GM19455 (cell line): ENCODE measurements around the gene SMG1.
"Not testable (repeated sequence)": the region's sequence is repeated elsewhere in the genome, so short reads cannot be mapped to it uniquely, and the experiment has no call there.

ENCODE experiments used
- ATAC-seq: cut with Tn5 transposase; IDR thresholded peaks from one replicate; pipeline ENCODE4 v1.9.1; 2021; ENCODE audit not compliant: unreplicated experiment

The SMG1 gene

DNA sequence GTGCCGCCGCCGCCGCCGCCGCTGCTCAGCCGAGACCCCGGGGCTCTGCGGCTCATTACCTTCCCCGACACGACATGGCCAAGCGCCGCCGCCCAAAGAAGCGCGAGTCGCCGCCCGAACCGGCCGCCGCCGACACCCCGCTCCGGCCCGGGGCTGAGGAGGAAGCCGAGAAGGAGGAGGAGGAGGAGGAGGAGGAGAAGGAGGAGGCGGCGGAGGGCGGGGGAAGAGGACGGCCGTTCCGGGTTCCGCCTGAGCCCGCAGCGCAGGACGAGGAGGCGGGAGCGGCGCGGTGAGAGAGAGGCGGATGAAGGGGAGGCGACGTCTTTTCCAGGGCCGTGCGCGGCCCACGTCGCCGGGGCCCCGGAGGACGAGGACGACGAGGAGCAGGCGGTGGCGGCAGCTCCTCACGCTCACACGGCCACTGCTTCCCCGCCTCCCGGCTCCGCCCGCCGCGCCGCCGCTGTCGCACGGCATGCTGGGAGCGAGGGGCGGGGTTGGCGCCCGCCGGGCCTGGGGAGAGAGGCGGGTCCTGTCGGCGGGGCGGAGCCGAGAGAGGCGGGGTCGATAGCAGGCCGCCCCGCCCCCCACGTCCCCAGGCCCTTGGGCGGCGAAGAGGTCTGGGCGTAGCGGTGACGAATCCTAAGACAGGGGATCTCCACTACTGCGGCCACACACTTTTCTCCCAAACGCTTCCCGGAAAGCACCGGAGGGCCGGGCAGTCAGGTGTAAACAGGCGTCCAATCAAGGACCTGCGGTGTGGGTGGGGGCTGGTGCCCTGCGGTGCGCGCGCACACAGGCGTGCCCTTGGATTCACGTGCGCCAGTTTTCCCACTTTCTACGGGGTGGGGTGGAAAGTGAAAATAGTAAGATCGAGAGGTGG, at the start of gene SMG1:
SMG1 (minus strand) TSS at position 423 of the 880 bp plus-strand sequence; CDS start at position 56, 367 bp downstream.
- peak; percentile 81 for ATAC-seq

DNA sequence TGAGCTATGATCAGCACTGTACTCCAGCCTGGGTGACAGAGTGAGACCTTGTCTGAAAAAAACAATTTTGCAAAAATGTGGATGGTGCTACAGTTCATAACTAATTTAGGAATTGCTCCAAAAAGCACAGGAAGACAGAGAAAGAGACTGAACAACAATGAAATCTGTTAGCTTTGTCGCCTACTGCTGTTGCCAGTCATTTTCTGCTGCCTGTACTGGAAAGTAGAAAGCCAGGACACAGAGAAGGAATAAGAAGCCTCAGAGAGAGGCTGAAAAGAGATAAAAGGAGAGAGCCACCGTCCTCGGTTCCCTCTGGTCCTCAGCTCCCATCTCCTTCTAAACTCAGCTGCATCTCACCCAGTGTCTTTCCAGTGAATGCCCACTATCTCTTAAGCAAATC, 48.9 kb upstream of the SMG1 start:
- ATAC-seq: no peak

DNA sequence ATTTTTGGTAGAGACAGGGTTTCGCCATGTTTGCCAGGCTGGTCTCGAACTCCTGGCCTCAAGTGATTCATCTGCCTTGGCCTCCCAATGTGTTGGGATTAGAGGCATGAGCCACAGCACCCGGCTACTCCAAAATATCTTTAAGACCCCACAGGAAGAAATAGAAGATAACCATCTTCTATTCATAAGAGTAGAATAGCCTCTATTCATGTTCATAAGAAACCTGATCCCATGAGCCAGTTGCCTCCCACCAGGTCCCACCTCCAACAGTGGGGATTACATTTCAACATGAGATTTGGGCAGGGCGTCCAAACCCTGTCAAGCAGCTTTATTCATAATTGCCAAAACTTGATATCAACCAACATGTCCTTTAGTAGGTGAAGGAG, 43.6 kb upstream of the SMG1 start:
- no peak for ATAC-seq

DNA sequence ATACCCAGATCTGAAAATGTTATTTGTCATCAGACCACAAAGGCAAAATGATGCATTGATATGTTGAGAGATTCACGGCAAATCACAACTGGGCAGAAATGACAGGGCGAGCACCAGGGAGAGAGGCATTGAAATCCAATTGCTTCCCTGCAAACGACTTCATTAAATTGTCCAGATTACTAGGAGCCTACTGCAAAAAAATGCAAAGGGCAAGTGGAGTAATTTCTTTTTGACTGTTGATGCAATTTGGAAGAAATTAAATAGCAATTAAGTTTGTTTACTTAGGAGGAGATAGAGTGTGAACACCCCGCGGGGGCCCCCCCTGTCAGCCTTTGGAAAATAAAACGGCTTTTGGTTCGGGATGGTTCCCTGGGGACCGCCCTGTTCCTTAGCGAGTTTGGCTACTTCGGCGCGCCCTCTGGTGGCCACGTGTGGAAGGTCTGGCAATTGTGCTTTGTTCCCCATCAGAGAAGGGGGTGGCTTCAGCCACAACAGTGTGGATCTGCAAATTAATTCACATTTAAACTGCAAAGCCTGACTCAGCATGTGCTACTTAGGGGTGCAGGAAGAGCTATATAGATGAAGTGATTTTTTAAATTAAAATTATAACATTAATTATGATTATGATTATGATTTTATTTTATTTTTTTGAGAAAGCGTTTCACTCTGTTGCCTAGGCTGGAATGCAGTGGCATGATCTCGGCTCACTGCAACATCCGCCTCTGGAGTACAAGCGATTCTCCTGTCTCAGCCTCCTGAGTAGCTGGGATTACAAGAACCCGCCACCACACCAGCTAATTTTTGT, 43.0 kb upstream of the SMG1 start:
- ATAC-seq: no peak

DNA sequence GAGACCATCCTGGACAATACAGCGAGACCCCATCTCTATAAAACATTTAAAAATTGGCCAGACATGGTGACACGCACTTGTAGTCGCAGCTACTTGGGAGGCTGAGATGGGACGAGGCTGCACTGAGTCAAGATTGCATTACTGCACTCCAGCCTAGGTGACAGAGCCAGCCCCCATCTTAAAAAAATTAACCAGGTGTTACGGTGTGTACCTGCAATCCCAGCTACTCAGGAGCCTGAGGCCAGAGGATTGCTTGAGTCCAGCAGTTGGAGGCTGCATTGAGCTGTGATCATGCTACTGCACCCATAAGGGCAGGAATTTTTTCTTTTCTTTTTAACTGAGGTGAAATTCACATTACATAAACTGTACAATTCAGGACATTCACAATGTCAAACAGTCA, 40.6 kb upstream of the SMG1 start:
- no peak for ATAC-seq

DNA sequence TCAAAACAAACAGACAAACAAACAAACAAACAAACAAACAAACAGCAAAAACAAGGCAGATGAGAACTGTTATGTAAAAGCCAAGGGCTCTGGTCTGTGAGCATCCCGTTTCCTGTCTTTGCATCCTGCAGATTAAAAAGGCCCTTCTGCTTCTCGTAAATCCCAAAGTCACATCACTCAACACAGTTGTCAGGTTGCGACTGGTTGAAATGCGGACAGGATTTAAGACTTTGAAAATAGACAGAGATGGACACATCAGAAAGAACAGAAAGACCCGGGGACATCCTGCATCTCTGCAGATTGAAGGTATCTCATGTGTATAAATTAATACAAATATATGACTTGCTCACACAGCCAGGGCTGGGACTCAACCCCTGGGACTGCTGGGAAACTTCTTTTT, 39.3 kb upstream of the SMG1 start:
- ATAC-seq: no peak

DNA sequence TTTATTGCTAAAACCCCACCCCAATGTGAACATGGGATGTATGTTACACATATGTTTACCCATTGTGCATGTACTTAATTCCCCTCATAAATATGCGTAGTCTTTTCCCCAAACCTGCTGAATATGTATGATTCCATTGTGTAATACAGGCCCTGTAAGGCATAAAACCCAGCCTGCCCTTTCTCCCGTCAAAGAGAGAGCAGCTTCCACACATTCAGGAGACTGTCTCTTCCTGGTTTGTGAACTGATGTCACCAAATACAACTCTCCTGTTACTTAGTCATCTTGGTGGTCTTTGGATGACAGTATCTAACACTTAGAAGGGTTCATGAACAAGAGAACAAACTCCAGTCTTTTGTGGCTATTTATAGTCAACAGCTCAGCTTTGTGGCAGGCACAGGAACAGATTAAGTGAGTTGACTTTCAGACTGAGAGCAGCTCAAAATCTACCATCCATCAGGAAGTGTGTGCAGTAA, 32.9 kb upstream of the SMG1 start:
- no peak for ATAC-seq

DNA sequence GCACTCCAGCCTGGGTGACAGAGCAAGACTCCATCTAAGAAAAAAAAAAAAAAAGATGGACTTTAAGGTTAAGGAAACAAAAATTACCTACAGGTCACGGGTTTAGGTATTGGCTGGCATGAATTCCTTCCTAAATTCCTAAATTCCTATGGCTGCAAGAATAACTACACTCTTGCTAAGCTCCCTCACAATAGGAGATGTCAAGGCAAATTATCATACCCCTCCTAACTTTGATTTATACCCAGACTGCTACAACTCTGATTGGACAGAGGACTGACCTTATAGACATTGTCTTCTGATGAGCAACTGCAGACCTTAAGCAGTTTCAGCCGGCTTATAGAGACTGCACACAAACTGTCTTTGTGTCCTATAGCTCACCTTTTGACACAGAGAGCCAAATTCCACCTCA, 32.4 kb upstream of the SMG1 start:
- no peak for ATAC-seq

DNA sequence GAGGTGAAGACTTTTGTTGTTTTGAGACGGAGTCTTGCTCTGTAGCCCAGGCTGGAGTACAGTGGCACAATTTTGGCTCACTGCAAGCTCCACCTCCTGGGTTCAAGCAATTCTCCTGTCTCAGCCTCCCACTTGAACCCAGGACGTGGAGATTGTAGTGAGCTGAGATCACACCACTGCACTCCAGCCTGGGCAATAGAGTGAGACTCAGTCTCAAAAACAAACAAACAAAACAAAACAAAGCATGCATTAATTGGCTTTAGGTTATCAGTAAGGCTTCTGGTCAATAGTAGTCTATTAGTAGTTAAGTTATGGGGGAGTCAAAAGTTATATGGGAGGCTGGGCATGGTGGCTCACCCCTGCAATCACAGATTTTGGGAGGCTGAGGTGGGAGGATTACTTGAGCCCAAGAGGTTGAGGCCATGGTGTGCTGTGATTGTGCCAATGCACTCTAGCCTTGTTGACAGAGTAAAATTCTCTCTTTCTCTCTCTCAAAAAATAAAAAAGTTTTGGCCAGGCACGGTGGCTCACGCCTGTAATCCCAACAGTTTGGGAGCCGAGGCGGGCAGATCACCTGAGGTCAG, 30.5 kb upstream of the SMG1 start:
- ATAC-seq: not testable (repeated sequence)

DNA sequence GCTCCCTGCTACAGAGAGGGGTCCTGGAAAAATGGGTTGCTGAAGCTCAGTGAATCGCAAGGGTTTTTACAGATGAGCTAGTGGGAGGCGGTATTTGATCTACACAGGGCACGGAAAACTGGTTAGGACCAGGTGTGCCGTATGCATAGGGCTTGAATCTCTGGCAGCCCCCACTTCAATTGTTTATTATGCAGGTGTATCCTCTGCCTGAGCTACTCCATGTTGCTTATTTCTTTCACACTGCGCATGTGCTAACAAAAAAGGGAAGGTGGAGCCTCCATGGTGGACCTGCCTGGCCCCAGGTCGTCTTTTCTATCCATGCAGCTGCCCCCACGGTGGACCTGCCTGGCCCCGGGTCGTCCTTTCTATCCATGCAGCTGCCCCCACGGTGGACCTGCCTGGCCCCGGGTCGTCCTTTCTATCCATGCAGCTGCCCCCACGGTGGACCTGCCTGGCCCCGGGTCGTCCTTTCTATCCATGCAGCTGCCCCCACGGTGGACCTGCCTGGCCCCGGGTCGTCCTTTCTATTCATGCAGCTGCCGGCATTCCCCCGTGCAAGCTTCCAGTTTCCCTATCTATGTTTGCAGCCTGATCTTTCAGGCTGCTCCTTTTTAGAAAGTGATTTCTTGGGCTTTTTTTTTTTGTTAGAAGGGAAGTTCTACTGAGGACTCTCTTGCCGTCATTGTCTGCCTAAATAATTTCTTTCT, 29.8 kb upstream of the SMG1 start:
- not testable (repeated sequence) for ATAC-seq

DNA sequence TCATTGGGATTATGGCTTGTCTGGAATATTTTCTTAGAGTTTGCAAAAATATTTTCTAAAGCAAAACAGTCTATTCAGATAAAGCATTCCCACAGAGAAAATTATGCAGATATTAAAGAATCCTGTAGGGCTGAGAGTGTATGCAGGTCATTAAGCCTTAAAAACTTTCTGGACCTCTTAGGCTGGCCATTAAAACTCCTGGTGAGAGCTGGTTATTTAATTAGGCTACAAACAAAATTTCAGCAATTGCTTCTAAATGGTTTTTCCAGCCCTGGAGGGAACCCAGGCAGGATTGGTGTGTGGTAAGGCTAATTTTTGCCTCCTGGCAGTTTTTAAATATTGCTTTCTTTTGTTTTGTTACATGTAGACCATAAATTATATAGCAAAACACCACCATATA, 27.3 kb upstream of the SMG1 start:
- ATAC-seq: no peak

DNA sequence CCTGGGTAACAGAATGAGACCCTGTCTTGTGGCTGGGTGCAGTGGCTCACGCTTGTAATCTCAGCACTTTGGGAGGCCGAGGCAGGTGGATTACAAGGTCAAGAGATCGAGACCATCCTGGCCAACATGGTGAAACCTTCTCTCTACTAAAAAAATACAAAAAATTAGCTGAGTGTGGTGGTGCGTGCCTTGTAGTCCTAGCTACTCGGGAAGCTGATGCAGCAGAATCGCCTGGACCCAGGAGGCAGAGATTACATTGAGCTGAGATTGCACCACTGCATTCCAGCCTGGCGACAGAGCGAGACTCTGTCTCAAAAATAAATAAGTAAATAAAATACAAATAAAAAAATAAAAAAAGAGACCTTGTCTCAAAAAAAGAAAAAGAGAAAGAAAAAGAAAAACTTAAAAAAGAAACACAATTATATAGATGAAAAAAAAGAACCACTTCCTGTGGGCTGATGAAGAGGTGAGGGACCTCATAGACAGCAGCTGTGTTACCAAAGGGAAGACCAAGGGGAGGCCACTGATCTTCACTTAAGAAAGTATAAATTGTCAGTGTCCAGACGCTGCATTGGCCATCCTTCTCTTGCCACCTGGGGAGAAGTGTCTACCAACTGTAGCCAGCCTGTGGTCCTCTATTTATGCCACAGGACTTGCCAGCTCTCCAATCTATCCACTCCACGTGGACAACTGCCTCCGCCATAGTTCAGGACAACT, 24.4 kb upstream of the SMG1 start:
- ATAC-seq: no peak

DNA sequence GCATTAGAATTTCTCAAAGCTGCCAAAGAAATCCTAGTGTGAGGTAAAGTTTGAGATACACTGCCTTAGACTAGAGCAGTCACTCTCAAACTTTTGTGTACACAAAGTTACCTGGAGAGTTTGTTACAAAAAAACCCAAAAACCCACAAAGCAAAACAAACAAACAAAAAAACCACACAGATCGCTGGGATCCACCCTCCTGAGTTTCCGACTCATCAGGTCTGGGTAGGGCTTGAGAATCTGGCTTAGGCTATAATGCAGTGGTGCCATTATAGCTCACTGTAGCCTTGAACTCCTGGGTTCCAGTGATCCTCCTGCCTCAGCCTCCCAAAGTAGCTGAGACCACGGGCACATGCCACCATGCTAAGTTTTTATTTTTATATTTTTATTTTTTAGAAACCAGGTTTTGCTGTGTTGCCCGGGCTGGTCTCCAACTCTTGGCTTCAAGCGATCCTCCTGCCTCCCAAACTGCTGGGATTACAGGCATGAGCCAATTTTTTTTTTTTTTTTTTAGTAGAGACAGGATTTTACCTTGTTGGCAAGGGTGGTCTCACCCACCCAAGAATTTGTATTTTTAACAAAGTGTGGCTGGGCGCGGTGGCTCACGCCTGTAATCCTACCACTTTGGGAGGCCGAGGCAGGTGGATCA, 22.3 kb upstream of the SMG1 start:
- ATAC-seq: no peak

DNA sequence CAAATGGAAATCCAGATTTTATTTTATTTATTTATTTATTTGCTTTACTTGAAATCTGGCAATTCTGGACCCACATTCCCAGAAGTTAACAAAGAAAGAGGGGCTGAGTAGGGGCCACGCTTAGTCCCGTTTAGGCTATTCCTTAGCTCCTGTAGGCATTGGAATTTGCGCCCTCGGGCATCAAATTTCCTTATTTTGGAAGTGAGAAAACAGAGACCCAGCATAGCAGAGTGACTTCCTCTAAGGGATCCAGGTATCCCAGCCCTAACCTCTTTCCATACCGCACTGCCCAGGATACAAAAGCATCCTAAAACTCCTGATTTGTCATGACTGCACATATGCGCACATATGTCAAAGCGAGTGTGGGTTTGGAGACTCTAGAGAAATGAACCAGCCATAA, 19.0 kb upstream of the SMG1 start:
- ATAC-seq: no peak

DNA sequence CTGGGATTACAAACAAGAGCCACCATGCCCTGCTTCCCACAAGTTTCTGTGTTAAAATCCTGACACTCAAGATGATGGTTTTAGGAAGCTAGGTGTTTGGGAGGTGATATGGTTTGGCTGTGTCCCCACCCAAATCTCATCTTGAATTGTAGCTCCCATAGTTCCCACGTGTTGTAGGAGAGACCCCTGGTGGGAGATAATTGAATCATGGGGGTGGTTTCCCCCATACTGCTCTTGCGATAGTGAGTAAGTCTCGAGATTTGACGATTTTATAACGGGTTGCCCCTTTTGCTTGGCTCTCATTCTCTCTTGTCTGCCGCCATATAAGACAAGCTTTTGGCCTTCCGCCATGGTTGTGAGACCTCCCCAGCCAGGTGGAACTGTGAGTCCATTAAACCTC, 17.2 kb upstream of the SMG1 start:
- ATAC-seq: no peak

DNA sequence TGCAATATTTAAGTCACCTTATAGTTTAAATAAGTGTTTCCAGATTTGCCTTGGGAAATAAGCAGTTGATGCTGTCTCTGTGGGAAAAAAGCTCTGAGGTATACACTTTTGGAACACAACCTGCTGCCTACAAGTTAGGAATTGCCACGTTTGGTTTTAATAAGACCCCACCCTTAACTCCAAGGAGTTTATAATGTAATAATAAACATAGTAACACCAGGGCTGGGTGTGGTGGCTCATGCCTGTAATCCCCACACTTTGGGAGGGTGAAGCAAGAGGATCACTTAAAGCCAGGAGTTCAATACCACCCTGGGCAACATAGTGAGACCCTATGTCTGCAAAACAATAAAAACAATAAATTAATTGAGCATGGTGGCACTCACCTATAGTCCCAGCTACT, 15.9 kb upstream of the SMG1 start:
- ATAC-seq: no peak

DNA sequence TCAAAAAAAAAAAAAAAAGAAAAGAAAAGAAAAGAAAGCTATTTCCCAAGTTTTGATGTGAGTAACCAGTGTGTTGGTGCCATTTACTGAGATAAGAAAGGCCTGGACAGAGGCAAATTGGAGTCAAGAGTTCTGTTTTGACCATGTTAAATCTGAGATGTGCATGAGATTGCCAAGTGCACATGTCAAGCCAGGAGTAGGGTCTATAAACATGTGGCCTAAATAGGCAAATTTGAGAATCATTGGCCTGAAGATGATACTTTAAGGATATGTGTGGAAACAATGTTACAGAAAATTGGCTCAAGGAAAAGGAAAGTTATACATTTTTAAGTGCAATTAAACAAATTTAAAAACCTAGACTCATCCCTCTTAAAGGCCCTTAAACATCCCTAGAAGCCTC, 15.3 kb upstream of the SMG1 start:
- no peak for ATAC-seq

DNA sequence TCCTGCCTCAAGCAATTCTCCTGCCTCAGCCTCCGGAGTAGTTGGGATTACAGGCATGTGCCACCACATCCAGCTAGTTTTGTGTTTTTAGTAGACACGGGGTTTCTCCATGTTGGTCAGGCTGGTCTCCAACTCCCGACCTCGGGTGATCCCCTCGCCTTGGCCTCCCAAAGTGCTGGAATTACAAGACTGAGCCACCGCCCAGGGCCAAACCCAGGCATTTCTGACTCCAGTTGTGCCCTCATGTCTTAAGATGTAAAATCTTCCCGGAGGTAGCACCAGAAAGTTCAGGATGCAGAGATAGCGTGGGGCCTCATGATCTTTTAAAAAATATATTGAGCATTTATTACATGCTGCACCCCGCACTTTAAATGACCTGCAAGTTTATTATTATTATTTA, 12.8 kb upstream of the SMG1 start:
- no peak for ATAC-seq

DNA sequence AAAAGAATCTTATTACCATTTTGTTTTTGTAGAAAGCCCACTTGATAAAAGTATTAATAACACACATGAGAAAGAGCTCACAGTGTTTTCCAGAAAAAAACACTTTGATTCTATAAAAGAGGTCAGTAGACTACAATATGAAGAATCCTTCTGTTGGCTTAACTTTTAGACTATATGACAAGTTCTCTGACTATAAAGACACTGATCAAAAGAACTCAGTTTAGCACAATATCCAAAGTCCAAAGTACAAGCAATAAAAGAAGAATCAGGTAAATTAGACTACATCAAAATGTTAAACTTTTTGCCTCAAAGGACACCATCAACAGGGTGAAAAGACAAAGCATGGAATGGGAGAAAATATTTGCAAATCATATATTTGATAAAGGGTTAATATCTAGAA, 11.2 kb upstream of the SMG1 start:
- no peak for ATAC-seq

DNA sequence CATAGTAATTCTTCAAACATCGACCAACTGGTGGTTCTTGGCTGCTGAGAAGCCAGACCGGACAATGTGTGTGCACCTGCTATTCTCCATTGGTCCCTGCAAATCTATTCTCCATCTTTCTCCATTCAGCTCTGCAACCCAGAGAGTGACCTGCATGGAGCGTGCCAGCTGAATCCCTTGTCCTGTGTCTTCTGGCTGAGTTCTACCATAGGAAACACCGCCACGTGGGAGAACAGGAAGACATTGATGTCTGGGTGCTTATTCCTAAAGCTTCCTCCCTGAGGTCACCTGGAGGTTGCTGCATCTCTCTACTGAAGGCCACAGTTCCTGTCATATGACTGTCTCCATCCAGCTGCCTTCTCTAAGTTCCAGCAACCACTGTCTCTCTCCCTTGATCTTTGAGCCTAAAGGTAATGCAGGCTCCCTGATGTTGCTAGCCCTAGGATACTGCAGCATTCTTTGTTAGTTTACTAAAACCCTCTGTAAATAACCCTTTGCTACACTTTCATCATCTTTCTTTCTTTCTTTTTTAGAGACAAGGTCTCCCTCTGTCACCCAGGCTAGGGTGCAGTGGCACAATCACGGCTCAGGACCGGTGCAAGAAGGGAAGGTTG, 10.6 kb upstream of the SMG1 start:
- ATAC-seq: no peak
